HG03520 (cell line): ENCODE measurements around the gene C3orf62.
"Not testable (repeated sequence)": the region's sequence is repeated elsewhere in the genome, so short reads cannot be mapped to it uniquely, and the experiment has no call there.

Experiments
- ATAC-seq: cut with Tn5 transposase; IDR thresholded peaks from one replicate; pipeline ENCODE4 v1.9.1; 2021; ENCODE audit warnings: mild to moderate bottlenecking, moderate library complexity; ENCODE audit not compliant: unreplicated experiment

C3orf62 gene

GRCh38 chr3:49269443-49270155 lies 7.4 kb downstream of the C3orf62 start:
- ATAC-seq, result no peak

GRCh38 chr3:49266410-49267095 lies 10.5 kb downstream of the C3orf62 start:
- no peak for ATAC-seq

- ATAC-seq, result no peak
These were observed 11.2 kb downstream of the C3orf62 start for GRCh38 chr3:49265661-49266386.

- ATAC-seq, result no peak
These were observed 13.7 kb downstream of the C3orf62 start for GRCh38 chr3:49263159-49263889.

GRCh38 chr3:49260806-49261324 lies 16.2 kb downstream of the C3orf62 start:
- ATAC-seq, result no peak

- ATAC-seq, result no peak
These were observed 19.8 kb downstream of the C3orf62 start for GRCh38 chr3:49257187-49257586.

- ATAC-seq, result no peak
These were observed 21.1 kb downstream of the C3orf62 start for GRCh38 chr3:49255718-49256511.

- ATAC-seq, result no peak
These were observed 21.9 kb downstream of the C3orf62 start for GRCh38 chr3:49255112-49255511.

GRCh38 chr3:49253512-49253911 lies 23.5 kb downstream of the C3orf62 start:
- no peak for ATAC-seq

- no peak for ATAC-seq
These were observed 28.2 kb downstream of the C3orf62 start for GRCh38 chr3:49248840-49249227.

GRCh38 chr3:49244581-49245205 lies 32.3 kb downstream of the C3orf62 start:
- no peak for ATAC-seq

- ATAC-seq, result not testable (repeated sequence)
These were observed 36.9 kb downstream of the C3orf62 start for GRCh38 chr3:49240091-49240490.

GRCh38 chr3:49238274-49239127 lies 38.5 kb downstream of the C3orf62 start:
- no peak for ATAC-seq

- no peak for ATAC-seq
These were observed 39.7 kb downstream of the C3orf62 start for GRCh38 chr3:49237344-49237743.

- ATAC-seq, result no peak
These were observed 40.8 kb downstream of the C3orf62 start for GRCh38 chr3:49236226-49236625.

- ATAC-seq, result not testable (repeated sequence)
These were observed 48.2 kb downstream of the C3orf62 start for GRCh38 chr3:49228817-49229216.

- ATAC-seq, result no peak
These were observed 55.0 kb downstream of the C3orf62 start for GRCh38 chr3:49222002-49222401.

- not testable (repeated sequence) for ATAC-seq
These were observed 56.0 kb downstream of the C3orf62 start for GRCh38 chr3:49220985-49221563.
